Endodermal cell (in vitro differentiated cells): ENCODE measurements around the gene JAZF1. TPM values are rescaled to one million over a fixed set of nuclear protein-coding genes. Genes with fewer than 3 reads are reported as not detected.

Source experiments
- DNase-seq: peaks from one replicate; pipeline ENCODE4 v3.0.0-alpha.2; 2017
- H3K27ac ChIP-seq: 2 replicates; pipeline ENCODE4 v1.5.1; 2013; ENCODE audit warnings: mild to moderate bottlenecking, low read depth, low read length, moderate library complexity
- H3K27me3 ChIP-seq: 2 replicates; pipeline ENCODE4 v1.6.1; 2013; ENCODE audit warnings: mild to moderate bottlenecking, low read length, moderate library complexity; ENCODE audit not compliant: insufficient read depth, control insufficient read depth, poor library complexity, severe bottlenecking
- H3K36me3 ChIP-seq: 2 replicates; pipeline ENCODE4 v1.7.0; 2013; ENCODE audit warnings: mild to moderate bottlenecking, low read length, moderate library complexity; ENCODE audit not compliant: control insufficient read depth, insufficient read depth
- H3K4me1 ChIP-seq: one replicate; pipeline ENCODE4 v1.7.0; 2013; ENCODE audit warnings: low read length; ENCODE audit not compliant: control insufficient read depth, insufficient read depth
- H3K4me3 ChIP-seq: 2 replicates; pipeline ENCODE4 v1.5.1; 2013; ENCODE audit warnings: mild to moderate bottlenecking, low read length, moderate library complexity
- H3K9ac ChIP-seq: 2 replicates; pipeline ENCODE4 v1.6.1; 2013; ENCODE audit warnings: mild to moderate bottlenecking, low read length, moderate library complexity; ENCODE audit not compliant: poor library complexity, severe bottlenecking; ENCODE audit errors: extremely low read depth
- H3K9me3 ChIP-seq: 2 replicates; pipeline ENCODE4 v1.6.1; 2013; ENCODE audit warnings: mild to moderate bottlenecking, low read length, moderate library complexity; ENCODE audit not compliant: control insufficient read depth
- H3K27ac Mint-ChIP-seq: 2 replicates; pipeline ENCODE4 v1.8.0; 2020; ENCODE audit warnings: mixed read lengths
- H3K27me3 Mint-ChIP-seq: 2 replicates; pipeline ENCODE4 v1.8.0; 2021; ENCODE audit warnings: mild to moderate bottlenecking, mixed read lengths; ENCODE audit not compliant: insufficient read depth
- H3K36me3 Mint-ChIP-seq: 2 replicates; pipeline ENCODE4 v1.8.0; 2020; ENCODE audit warnings: low read depth, mixed read lengths
- H3K4me1 Mint-ChIP-seq: 2 replicates; pipeline ENCODE4 v1.8.0; 2020; ENCODE audit warnings: mixed read lengths
- H3K4me3 Mint-ChIP-seq: 2 replicates; pipeline ENCODE4 v1.8.0; 2020; ENCODE audit warnings: mild to moderate bottlenecking, moderate library complexity, mixed read lengths
- H3K9me3 Mint-ChIP-seq: 2 replicates; pipeline ENCODE4 v1.8.0; 2020; ENCODE audit warnings: mild to moderate bottlenecking, mixed read lengths
- WGBS, 2 experiments: methylation state at CpG; one replicate each; pipeline versions ENCODE4 v1.1.5 to v1.1.7; 2013; ENCODE audit warnings: missing lambda C conversion rate in 2 of 2, mixed read lengths in 1 of 2; ENCODE audit not compliant: insufficient coverage in 1 of 2, insufficient read length in 1 of 2; 5-methylcytosine and 5-hydroxymethylcytosine counted together
- total RNA-seq, 2 donors: library from RNA; stranded (reverse); fragmentation: NEBNext Ultra II Directional in 1 of 2; extraction: Animal tissue kit (Norgen Biotek cat#: 25700) in 1 of 2; gene quantifications; 2 replicates in 1 of 2; 3 replicates in 1 of 2; pipeline ENCODE4 v1.2.1, GENCODE V29; 2021
- TF ChIP-seq, protein P1 (sequence below): fragments of 200-600 bp; sonication (generic); conservative IDR thresholded peaks from 2 replicates; pipeline ENCODE4 v1.5.0; 2021; ENCODE audit warnings: antibody characterized with exemption, mild to moderate bottlenecking

Gene JAZF1
- total RNA-seq, 2 donors from 2014 or later = 18.3 to 33.6 TPM

DNA sequence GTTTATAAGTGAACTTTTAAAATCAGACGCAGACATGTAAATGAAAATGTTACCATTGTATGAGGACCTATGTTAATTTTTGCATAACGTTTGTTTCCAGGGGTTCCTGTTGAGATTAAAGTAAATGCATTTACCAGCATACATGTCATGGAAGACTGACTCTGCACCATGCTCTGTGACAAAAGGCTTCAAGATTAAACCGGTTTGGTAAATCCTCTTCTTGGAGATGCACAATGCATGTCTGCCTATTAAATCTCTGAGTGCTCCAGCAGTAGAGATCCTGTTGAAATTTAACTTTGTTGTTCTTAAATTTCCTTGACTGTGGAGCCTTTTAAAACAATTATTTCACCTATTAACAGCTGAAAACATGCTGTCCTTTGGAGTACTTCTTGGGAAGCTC, 36.5 kb upstream of the JAZF1 start:
- Mint-ChIP-seq H3K9me3 (no peaks in the 10 kb centered on the region), H3K36me3 (no peaks in the 10 kb centered on the region), H3K4me1 (peaks cover 15% of the 10 kb centered on the region), H3K27ac (no peak overlapping the region), H3K4me3 (no peak overlapping the region), H3K27me3 (peaks cover 3% of the 10 kb centered on the region)
- TF ChIP-seq, protein P1, sequence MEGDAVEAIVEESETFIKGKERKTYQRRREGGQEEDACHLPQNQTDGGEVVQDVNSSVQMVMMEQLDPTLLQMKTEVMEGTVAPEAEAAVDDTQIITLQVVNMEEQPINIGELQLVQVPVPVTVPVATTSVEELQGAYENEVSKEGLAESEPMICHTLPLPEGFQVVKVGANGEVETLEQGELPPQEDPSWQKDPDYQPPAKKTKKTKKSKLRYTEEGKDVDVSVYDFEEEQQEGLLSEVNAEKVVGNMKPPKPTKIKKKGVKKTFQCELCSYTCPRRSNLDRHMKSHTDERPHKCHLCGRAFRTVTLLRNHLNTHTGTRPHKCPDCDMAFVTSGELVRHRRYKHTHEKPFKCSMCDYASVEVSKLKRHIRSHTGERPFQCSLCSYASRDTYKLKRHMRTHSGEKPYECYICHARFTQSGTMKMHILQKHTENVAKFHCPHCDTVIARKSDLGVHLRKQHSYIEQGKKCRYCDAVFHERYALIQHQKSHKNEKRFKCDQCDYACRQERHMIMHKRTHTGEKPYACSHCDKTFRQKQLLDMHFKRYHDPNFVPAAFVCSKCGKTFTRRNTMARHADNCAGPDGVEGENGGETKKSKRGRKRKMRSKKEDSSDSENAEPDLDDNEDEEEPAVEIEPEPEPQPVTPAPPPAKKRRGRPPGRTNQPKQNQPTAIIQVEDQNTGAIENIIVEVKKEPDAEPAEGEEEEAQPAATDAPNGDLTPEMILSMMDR = no peak
- no peak for DNase-seq
- Histone ChIP-seq H3K4me1 (peaks cover 10% of the 10 kb centered on the region), H3K9me3 (no peaks in the 10 kb centered on the region), H3K27ac (no peak overlapping the region), H3K4me3 (no peak overlapping the region), H3K27me3 (no peaks in the 10 kb centered on the region), H3K9ac (no peak overlapping the region), H3K36me3 (no peaks in the 10 kb centered on the region)
- WGBS, 2 experiments = 72 to 75% methylated on average over 3 of the region's 3 CpGs

DNA sequence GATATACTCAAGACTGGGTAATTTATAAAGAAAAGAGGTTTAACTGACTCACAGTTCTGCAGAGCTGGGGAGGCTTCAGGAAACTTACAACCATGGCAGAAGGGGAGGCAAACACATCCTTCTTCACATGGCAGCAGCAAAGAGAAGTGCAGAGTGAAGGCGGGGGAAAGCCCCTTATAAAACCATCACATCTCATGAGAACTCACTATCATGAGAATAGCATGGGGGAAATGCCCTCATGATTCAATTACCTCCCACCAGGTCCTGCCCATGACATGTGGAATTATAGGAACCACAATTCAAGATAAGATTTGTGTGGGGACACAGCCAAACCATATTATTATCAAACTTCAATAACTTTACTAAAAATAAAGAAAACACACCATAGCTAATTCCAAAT, 30.4 kb upstream of the JAZF1 start:
- DNase-seq = no peak
- Mint-ChIP-seq H3K27ac (no peak overlapping the region), H3K9me3 (no peaks in the 10 kb centered on the region), H3K27me3 (no peaks in the 10 kb centered on the region), H3K4me3 (no peak overlapping the region), H3K4me1 (peaks cover 16% of the 10 kb centered on the region), H3K36me3 (no peaks in the 10 kb centered on the region)
- no peak overlapping the region for H3K9ac ChIP-seq
- H3K4me3 ChIP-seq = no peak overlapping the region
- 71% methylated on average over 1 of the region's 1 CpG; no CpG with 5 or more reads in 1 of the 2 experiments for WGBS, 2 experiments
- TF ChIP-seq, protein P1 = no peak
- no peak overlapping the region for H3K27ac ChIP-seq
- no peaks in the 10 kb centered on the region for H3K36me3 ChIP-seq
- peaks cover 6% of the 10 kb centered on the region for H3K4me1 ChIP-seq
- no peaks in the 10 kb centered on the region for H3K27me3 ChIP-seq
- no peaks in the 10 kb centered on the region for H3K9me3 ChIP-seq

DNA sequence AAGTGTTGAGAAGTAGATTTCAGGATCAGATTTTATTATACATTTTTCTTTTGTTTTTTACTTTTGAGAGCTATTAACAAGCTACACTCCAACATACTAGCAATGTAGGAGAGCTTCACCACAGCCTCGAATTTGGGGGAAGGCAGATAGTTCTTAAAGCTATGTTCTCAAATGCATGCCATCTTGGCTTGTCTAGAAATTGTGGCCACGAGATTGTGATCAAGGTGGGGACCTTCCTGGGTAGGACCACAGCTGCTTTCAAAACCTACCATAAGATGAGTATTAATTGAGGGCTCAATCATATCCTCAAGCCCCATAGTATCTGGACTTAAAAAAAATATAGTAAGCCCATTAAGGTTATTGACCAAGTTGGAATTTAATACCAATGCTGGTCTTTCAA, 27.9 kb upstream of the JAZF1 start:
- TF ChIP-seq, protein P1 = no peak
- Histone ChIP-seq H3K9ac (no peak overlapping the region), H3K27ac (no peak overlapping the region), H3K4me1 (no peaks in the 10 kb centered on the region), H3K9me3 (no peaks in the 10 kb centered on the region), H3K36me3 (no peaks in the 10 kb centered on the region), H3K4me3 (no peak overlapping the region), H3K27me3 (no peaks in the 10 kb centered on the region)
- H3K4me1 Mint-ChIP-seq = peaks cover 9% of the 10 kb centered on the region
- H3K9me3 Mint-ChIP-seq = no peaks in the 10 kb centered on the region
- WGBS, 2 experiments = 82 to 86% methylated on average over 2 of the region's 2 CpGs
- H3K36me3 Mint-ChIP-seq = no peaks in the 10 kb centered on the region
- H3K27ac Mint-ChIP-seq = no peak overlapping the region
- H3K27me3 Mint-ChIP-seq = no peaks in the 10 kb centered on the region
- H3K4me3 Mint-ChIP-seq = no peak overlapping the region
- DNase-seq = no peak
